ENCODE measurements around the gene VEZF1.
A peak's percentile ranks its signal among the peaks of the same experiment; 100 is the strongest.

VEZF1 gene

GRCh38 chr17:58019039-58019438, 31.0 kb upstream of the VEZF1 start:
- H3K27ac ChIP-seq = no peak overlapping the region
- no peak overlapping the region for H3K4me3 ChIP-seq (ENCODE audit: low read depth, low read length)
- H3K36me3 ChIP-seq = no peaks in the 10 kb centered on the region
- no peak for DNase-seq
- no peaks in the 10 kb centered on the region for H3K9me3 ChIP-seq (ENCODE audit: severe bottlenecking)
- H3K27me3 ChIP-seq (ENCODE audit: insufficient read depth, low read depth, severe bottlenecking) = no peaks in the 10 kb centered on the region
- no peak for TF ChIP-seq CTCF (IDR thresholded peaks at IDR 0.05; ENCODE audit: low read depth, low read length)

GRCh38 chr17:58010067-58010799, 22.2 kb upstream of the VEZF1 start:
- no peak for DNase-seq
- Histone ChIP-seq H3K9me3 (ENCODE audit: severe bottlenecking) (peaks cover 6% of the 10 kb centered on the region), H3K27ac (no peak overlapping the region), H3K36me3 (peaks cover 22% of the 10 kb centered on the region), H3K4me3 (ENCODE audit: low read depth, low read length) (no peak overlapping the region), H3K27me3 (ENCODE audit: insufficient read depth, low read depth, severe bottlenecking) (no peaks in the 10 kb centered on the region)
- no peak for TF ChIP-seq CTCF (IDR thresholded peaks at IDR 0.05; ENCODE audit: low read depth, low read length)

GRCh38 chr17:58007781-58008706, 20.0 kb upstream of the VEZF1 start:
- Histone ChIP-seq H3K9me3 (ENCODE audit: severe bottlenecking) (peaks cover 6% of the 10 kb centered on the region), H3K27ac (peak overlapping the region; percentile 99), H3K36me3 (peaks cover 43% of the 10 kb centered on the region), H3K4me3 (ENCODE audit: low read depth, low read length) (peak overlapping the region; percentile 100), H3K27me3 (ENCODE audit: insufficient read depth, low read depth, severe bottlenecking) (no peaks in the 10 kb centered on the region)
- TF ChIP-seq CTCF (IDR thresholded peaks at IDR 0.05; ENCODE audit: low read depth, low read length) = no peak
- DNase-seq = no peak

GRCh38 chr17:58006924-58007780, 19.1 kb upstream of the VEZF1 start, which contains the start of gene SRSF1:
Gene SRSF1, minus strand, starts transcription at chr17:58007246. Its CDS starts 109 bp downstream, at chr17:58007137.
- Histone ChIP-seq H3K27me3 (ENCODE audit: insufficient read depth, low read depth, severe bottlenecking) (no peaks in the 10 kb centered on the region), H3K9me3 (ENCODE audit: severe bottlenecking) (peaks cover 6% of the 10 kb centered on the region), H3K4me3 (ENCODE audit: low read depth, low read length) (peak within 1 kb of the TSS; percentile 100), H3K27ac (peak within 1 kb of the TSS; percentile 99), H3K36me3 (peaks cover 52% of the 10 kb centered on the region)
- no peak for TF ChIP-seq CTCF (IDR thresholded peaks at IDR 0.05; ENCODE audit: low read depth, low read length)
- DNase-seq = peak; percentile 99

GRCh38 chr17:58006560-58006923, 18.5 kb upstream of the VEZF1 start:
- Histone ChIP-seq H3K36me3 (peaks cover 58% of the 10 kb centered on the region), H3K9me3 (ENCODE audit: severe bottlenecking) (peaks cover 6% of the 10 kb centered on the region), H3K27ac (peak overlapping the region; percentile 99), H3K4me3 (ENCODE audit: low read depth, low read length) (peak overlapping the region; percentile 100), H3K27me3 (ENCODE audit: insufficient read depth, low read depth, severe bottlenecking) (no peaks in the 10 kb centered on the region)
- TF ChIP-seq CTCF (IDR thresholded peaks at IDR 0.05; ENCODE audit: low read depth, low read length) = no peak
- peak; percentile 91 for DNase-seq
